GM12801 (cell line): ENCODE results near the gene ZNF783.

Experiments used
- TF ChIP-seq, protein P1 (sequence below): IDR thresholded peaks from one replicate; pipeline ENCODE4 v1.5.1; 2011; ENCODE audit warnings: control low read depth; ENCODE audit not compliant: insufficient read length; ENCODE audit errors: extremely low read depth

ZNF783 gene

DNA sequence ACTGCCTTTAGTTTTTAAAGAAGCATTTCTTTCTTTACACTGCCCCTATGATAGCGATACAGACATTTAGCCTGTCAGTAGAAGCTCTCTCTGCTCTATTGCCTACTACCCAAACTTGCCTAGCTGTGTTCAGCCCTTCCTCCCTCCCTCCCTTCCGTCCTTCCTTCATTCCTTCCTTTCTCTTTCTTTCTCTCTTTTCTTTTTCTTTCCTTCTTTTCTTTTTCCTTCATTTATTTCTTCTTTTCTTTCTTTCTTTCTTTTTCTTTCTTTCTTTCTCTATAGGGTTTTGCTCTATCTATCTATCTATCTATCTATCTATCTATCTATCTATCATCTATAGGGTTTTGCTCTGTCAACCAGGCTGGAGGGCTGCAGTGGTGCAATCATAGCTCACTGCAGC, 29.6 kb upstream of the ZNF783 start:
- TF ChIP-seq, protein P1, sequence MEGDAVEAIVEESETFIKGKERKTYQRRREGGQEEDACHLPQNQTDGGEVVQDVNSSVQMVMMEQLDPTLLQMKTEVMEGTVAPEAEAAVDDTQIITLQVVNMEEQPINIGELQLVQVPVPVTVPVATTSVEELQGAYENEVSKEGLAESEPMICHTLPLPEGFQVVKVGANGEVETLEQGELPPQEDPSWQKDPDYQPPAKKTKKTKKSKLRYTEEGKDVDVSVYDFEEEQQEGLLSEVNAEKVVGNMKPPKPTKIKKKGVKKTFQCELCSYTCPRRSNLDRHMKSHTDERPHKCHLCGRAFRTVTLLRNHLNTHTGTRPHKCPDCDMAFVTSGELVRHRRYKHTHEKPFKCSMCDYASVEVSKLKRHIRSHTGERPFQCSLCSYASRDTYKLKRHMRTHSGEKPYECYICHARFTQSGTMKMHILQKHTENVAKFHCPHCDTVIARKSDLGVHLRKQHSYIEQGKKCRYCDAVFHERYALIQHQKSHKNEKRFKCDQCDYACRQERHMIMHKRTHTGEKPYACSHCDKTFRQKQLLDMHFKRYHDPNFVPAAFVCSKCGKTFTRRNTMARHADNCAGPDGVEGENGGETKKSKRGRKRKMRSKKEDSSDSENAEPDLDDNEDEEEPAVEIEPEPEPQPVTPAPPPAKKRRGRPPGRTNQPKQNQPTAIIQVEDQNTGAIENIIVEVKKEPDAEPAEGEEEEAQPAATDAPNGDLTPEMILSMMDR: no peak

DNA sequence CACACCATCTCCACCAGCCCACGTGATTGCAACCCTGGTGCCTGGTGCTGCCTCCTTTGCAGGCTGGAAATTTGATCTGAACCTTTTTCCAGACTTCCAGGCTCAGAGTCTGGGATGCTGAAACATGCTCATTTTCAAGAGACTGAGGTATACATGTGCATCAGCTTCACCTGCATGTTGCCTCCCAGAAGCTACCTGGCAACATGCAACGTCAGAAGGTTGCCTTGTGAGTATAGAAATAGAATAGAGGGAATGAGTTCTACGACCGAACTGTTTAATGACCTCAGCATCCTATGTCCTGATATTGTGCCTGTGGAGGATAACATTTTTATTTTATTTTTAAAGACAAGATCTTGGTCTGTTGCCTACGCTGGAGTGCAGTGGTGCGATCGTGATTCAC, 24.5 kb upstream of the ZNF783 start:
- TF ChIP-seq, protein P1: no peak

DNA sequence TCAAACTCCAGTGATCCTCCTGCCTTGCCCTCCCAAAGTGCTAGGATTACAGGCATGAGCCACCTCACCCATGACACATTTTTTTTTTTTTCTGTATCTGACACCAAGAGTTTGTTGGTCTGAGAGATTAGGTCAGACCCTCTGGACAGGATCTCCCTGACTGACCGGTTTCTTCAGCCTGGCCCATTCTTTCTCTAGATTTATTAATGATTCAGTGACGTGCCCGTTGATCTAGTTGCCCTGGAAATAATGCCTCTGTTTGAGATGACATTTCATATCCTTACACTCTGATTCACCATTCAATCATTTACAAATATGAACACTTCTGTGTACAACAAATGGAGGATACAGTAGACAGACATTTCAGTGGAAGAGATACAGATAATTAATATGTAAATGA, 23.9 kb upstream of the ZNF783 start:
- TF ChIP-seq, protein P1: no peak

DNA sequence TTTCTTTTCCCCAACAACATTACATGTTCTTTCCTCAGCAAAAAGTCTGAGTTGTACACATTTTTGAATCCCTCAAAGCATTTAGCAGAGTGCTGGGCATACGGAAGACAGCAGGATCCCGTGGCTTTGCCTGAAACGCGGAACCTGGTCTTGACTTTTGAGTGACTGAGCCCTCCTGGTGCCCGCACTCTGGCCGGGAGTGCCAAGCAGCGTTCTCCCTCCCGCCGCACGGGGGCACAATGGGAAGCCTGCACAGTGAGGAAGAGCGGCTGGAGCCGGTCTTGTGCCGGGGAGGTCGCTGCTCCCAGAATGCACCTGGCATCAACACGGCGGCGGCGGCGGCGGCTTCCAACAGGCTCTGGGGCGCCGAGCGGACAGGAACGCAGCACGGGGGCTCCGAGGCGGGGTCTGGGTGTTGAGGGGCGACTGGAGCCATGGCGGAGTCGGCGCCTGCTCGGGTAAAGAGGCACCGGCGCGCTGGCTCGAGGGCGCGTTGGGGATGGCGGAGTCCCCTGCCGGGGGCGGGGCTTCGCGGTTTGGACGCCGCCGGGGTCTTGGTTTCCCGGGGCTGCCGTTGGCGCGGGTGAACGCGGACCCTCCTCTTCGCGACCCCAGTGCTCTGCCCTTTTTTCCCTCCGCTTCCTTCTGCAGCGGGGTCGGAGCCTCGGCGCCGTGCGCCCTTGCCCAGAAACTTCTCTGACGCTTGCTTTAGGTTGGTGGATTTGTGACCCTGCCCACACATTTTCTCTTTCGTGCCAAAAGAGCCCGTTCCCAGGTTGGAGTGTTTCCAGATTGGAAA, 22.5 kb upstream of the ZNF783 start, which contains the start of gene ZNF212:
Gene ZNF212, plus strand, starts transcription at position 307 of the 799 bp plus-strand sequence. Its CDS starts 128 bp downstream, at position 435.
- TF ChIP-seq, protein P1: no peak

DNA sequence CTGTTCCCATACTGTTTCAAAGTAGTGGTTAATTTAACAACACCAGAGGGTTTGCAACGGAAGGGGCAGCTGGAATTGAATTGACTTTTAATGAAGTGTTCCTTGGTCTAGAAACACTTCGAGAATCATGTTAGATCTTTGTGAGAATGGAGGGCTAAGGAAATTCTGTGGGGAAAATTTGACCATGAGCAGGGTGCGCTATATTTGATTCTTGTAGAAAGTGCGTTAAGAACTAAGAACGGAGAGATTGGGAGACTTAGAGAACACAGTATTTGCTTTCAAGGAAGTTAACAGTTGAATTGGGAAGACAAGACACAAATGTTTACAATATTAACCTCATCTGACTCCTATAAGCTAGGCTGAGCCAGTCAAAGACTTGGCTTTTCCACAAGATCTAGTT, 21.4 kb upstream of the ZNF783 start:
- TF ChIP-seq, protein P1: no peak

DNA sequence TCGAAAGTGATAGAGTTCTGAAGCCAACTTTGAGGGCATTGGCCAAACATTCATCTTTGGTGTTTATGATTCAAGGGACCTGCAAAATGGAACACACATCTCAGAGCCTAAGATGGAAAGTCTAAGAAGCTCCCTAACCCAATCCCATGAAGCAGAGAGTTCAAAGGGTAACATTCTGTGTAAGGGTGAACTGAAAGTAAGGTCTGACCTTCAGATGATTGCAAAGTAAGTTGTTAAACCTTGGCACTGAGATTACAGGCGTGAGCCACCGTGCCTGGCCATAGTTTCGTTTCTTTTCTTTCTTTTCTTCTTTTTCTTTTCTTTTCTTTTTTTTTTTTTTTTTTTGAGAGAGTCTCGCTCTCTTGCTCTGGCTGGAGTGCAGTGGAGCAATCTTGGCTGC, 20.3 kb upstream of the ZNF783 start:
- TF ChIP-seq, protein P1: no peak

DNA sequence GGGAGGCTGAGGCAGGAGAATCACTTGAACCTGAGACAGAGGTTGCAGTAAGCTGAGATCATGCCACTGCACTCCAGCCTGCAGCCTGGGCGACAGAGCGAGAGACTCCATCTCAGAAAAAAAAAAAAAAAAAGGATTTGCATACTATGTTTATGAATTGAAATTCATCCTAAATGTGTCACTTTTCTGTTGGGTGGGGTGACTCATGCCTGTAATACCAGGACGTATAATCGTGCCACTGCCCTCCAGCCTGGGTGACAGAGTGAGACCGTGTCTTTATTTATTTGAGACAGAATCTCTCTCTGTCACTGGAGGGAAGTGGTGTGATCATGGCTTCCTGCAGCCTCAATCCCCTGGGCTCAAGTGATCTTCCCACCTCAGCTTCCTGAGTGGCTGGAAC, 16.8 kb upstream of the ZNF783 start:
- TF ChIP-seq, protein P1: no peak

DNA sequence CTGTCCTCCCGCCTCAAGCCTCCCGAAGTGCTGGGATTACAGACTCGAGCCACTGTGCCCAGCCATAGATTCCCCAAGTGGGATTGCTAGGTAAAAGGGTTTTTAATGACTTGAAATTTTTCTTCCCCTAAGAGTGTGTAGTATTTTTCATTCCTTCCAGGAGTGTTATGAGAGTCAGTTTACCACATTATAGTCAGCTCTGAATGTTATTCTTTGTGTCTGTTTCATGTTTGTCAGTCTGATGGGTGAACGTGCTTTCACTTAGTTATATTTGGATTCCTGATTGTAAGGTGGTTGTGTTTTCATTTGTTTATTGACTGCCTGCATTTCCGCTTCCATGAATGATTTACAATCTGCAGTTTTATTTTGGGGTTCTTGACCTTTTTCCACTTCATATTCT, 16.3 kb upstream of the ZNF783 start:
- TF ChIP-seq, protein P1: no peak
